ENCODE results near the gene ZMAT5.

The ZMAT5 gene

GRCh38 chr22:29683536-29683935, 83.3 kb downstream of the ZMAT5 start:
- DNase-seq (ENCODE audit: low read depth), result no peak

Measured in fibroblast of gingiva (primary cell).